HepG2 (cell line): ENCODE results near the gene PSMD9. TPM values are rescaled to one million over a fixed set of nuclear protein-coding genes. Genes with fewer than 3 reads are reported as not detected.

Experiments
- CBX5 ChIP-seq: sonication (generic); formaldehyde crosslinking; IDR thresholded peaks from 2 replicates; pipeline ENCODE4 v1.4.0; 2020; ENCODE audit warnings: missing genetic modification reagents, borderline replicate concordance
- CHCHD3 ChIP-seq: sonication (generic); formaldehyde crosslinking; IDR thresholded peaks from 2 replicates; pipeline ENCODE4 v1.8.0; 2022; ENCODE audit warnings: mild to moderate bottlenecking, missing genetic modification reagents, moderate library complexity
- ELF1 ChIP-seq: sonication (generic); formaldehyde crosslinking; IDR thresholded peaks from 2 replicates; pipeline ENCODE4 v1.4.0; 2020; ENCODE audit warnings: missing genetic modification reagents
- HES4 ChIP-seq: sonication (generic); formaldehyde crosslinking; IDR thresholded peaks from 2 replicates; pipeline ENCODE4 v1.9.0; 2021; ENCODE audit warnings: mild to moderate bottlenecking, missing genetic modification reagents, borderline replicate concordance
- HIC2 ChIP-seq: sonication (generic); formaldehyde crosslinking; IDR thresholded peaks from 2 replicates; pipeline ENCODE4 v1.9.0; 2022; ENCODE audit warnings: low read depth, missing genetic modification reagents
- HMGA1 ChIP-seq: sonication (generic); formaldehyde crosslinking; conservative IDR thresholded peaks from 2 replicates; pipeline ENCODE4 v1.4.0; 2020; ENCODE audit warnings: missing genetic modification reagents
- HNRNPK ChIP-seq: fragments of 200-400 bp; formaldehyde crosslinking; IDR thresholded peaks from 2 replicates; pipeline ENCODE4 v1.6.1; 2018; ENCODE audit warnings: low read length, low read depth, moderate library complexity, mild to moderate bottlenecking; ENCODE audit not compliant: poor library complexity, severe bottlenecking
- JDP2 ChIP-seq: sonication (generic); formaldehyde crosslinking; IDR thresholded peaks from 2 replicates; pipeline ENCODE4 v1.8.1; 2022; ENCODE audit warnings: missing genetic modification reagents, borderline replicate concordance
- PHF8 ChIP-seq: sonication (generic); formaldehyde crosslinking; IDR thresholded peaks from 2 replicates; pipeline ENCODE4 v1.5.0; 2020; ENCODE audit warnings: missing genetic modification reagents
- SOX6 ChIP-seq, 2 experiments: fragments of 450-650 bp in 1 of 2; sonication (generic) in 1 of 2; formaldehyde crosslinking in 1 of 2; IDR thresholded peaks; 2 replicates each; pipeline versions ENCODE4 v1.4.0 to v1.6.1; 2017 to 2020; ENCODE audit warnings: antibody characterized with exemption in 1 of 2, mild to moderate bottlenecking in 1 of 2, missing genetic modification reagents in 1 of 2
- SRF ChIP-seq: IDR thresholded peaks from 2 replicates; pipeline ENCODE4 v1.6.1; 2011; ENCODE audit warnings: mild to moderate bottlenecking, low read depth, low read length, moderate library complexity
- TBL1XR1 ChIP-seq: fragments of 150-350 bp; IDR thresholded peaks from 2 replicates; pipeline ENCODE4 v1.6.1; 2014; ENCODE audit warnings: borderline replicate concordance, low read length; ENCODE audit not compliant: partially characterized antibody
- TIGD3 ChIP-seq: sonication (generic); formaldehyde crosslinking; IDR thresholded peaks from 2 replicates; pipeline ENCODE4 v1.5.1; 2020; ENCODE audit warnings: mild to moderate bottlenecking, missing genetic modification reagents, borderline replicate concordance
- YEATS4 ChIP-seq: sonication (generic); formaldehyde crosslinking; IDR thresholded peaks from 2 replicates; pipeline ENCODE4 v1.4.0; 2020; ENCODE audit warnings: missing genetic modification reagents, borderline replicate concordance
- ZFP1 ChIP-seq: IDR thresholded peaks from 2 replicates; pipeline ENCODE4 v1.6.1; 2016
- ZNF331 ChIP-seq: sonication (generic); formaldehyde crosslinking; IDR thresholded peaks from 2 replicates; pipeline ENCODE4 v1.4.0; 2020; ENCODE audit warnings: missing genetic modification reagents
- ZNF562 ChIP-seq: sonication (generic); formaldehyde crosslinking; IDR thresholded peaks from 2 replicates; pipeline ENCODE4 v1.8.0; 2022; ENCODE audit warnings: missing genetic modification reagents, borderline replicate concordance
- ZNF780A ChIP-seq: sonication (generic); formaldehyde crosslinking; IDR thresholded peaks from 2 replicates; pipeline ENCODE4 v1.8.0; 2022; ENCODE audit warnings: mild to moderate bottlenecking, missing genetic modification reagents, moderate library complexity
- ZNF850 ChIP-seq: sonication (generic); formaldehyde crosslinking; conservative IDR thresholded peaks from 2 replicates; pipeline ENCODE4 v1.9.0; 2021; ENCODE audit warnings: mild to moderate bottlenecking, missing genetic modification reagents
- polyA plus RNA-seq, 8 experiments: library from polyadenylated mRNA; depleted of rRNA in 3 of 8; stranded (reverse) in 7 of 8; unstranded in 1 of 8; fragments of >200 nt; fragmentation: Illumina TruSeq in 4 of 8; extraction: Trizol in 4 of 8; gene quantifications; 2 replicates each; pipeline versions ENCODE4 v1.2.1 to v1.2.3, GENCODE V29; 2011 to 2016; ENCODE audit warnings: low read depth in 4 of 8, missing spikeins in 1 of 8, mixed read lengths in 1 of 8; ENCODE audit not compliant: insufficient read depth in 1 of 8
- total RNA-seq, 5 experiments: library from RNA; depleted of rRNA; stranded (reverse); fragments of >200 nt; fragmentation: Illumina TruSeq; extraction: Trizol; gene quantifications; 2 replicates each; pipeline ENCODE4 v1.2.3, GENCODE V29; 2016; ENCODE audit warnings: low read depth in 1 of 5
- TF ChIP-seq, protein P1 (sequence below): sonication (generic); formaldehyde crosslinking; IDR thresholded peaks from 2 replicates; pipeline ENCODE4 v1.5.1; 2020; ENCODE audit warnings: missing genetic modification reagents, mild to moderate bottlenecking, borderline replicate concordance
- TF ChIP-seq, protein P2 (sequence below): sonication (generic); formaldehyde crosslinking; IDR thresholded peaks from 2 replicates; pipeline ENCODE4 v1.5.1; 2020; ENCODE audit warnings: missing genetic modification reagents, mild to moderate bottlenecking, borderline replicate concordance

The PSMD9 gene
- total and polyA plus RNA-seq, 2 of the 13 experiments (the other 11 are each of a cell fraction or from before 2014, with no cell fraction given), result 41.4 to 61.1 TPM

DNA sequence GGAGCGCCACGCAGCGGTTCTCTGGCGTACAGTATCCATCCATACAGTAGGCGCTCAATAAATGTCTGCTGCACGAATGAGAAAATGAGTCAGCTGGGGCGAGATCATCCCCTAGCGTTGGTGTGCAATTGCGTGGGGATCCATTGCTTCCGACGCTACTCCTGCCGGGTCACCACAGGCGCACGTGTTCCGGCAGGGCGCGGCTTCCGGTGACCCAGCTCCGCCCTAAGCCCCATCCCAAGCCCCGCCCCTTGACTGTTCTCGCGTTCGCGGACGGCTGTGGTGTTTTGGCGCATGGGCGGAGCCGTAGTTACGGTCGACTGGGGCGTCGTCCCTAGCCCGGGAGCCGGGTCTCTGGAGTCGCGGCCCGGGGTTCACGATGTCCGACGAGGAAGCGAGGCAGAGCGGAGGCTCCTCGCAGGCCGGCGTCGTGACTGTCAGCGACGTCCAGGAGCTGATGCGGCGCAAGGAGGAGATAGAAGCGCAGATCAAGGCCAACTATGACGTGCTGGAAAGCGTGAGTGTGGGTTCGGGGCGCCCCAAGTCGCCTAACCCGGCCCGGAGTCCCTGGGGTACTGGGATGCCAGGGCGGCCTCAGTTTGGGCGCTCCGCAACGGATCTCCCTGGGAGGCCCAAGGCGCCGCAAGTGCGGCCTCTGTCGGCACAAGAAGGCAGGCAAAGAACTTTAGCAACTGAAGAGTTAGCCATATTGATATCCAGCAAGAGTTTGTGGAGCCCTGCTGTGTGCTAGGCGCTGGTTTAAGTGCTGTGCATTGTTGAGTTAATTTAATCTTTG, at the start of gene PSMD9 (continued):
- TF ChIP-seq ZNF850 (CRISPR knock-in tag) (no peak), YEATS4 (CRISPR knock-in tag) (peak; percentile 94; the same call in 1 of the 2 replicates), ZNF562 (CRISPR knock-in tag) (peak; percentile 56; the same call in 1 of the 2 replicates), ZFP1 (CRISPR knock-in tag) (peak; percentile 79; the same call in 1 of the 2 replicates), PHF8 (CRISPR knock-in tag) (peak; percentile 96), ZNF780A (peak; percentile 91; the same call in 1 of the 2 replicates), TBL1XR1 (peak; percentile 40), CBX5 (peak; percentile 66; the same call in 1 of the 2 replicates), HES4 (CRISPR knock-in tag) (peak; percentile 81), CHCHD3 (CRISPR knock-in tag) (peak; percentile 88; the same call in 1 of the 2 replicates), SRF (no peak), TIGD3 (CRISPR knock-in tag) (peak; percentile 62; the same call in 1 of the 2 replicates), SOX6 (IDR thresholded peaks at IDR 0.05) (no peak), SOX6 (CRISPR knock-in tag; IDR thresholded peaks at IDR 0.05) (peak; percentile 88), HNRNPK (peak; percentile 43), JDP2 (CRISPR knock-in tag) (peak; percentile 61; the same call in 1 of the 2 replicates), ELF1 (CRISPR knock-in tag) (peak; percentile 86), ZNF331 (CRISPR knock-in tag) (peak; percentile 82), HIC2 (CRISPR knock-in tag) (peak; percentile 63), HMGA1 (no peak)
- TF ChIP-seq, protein P1, sequence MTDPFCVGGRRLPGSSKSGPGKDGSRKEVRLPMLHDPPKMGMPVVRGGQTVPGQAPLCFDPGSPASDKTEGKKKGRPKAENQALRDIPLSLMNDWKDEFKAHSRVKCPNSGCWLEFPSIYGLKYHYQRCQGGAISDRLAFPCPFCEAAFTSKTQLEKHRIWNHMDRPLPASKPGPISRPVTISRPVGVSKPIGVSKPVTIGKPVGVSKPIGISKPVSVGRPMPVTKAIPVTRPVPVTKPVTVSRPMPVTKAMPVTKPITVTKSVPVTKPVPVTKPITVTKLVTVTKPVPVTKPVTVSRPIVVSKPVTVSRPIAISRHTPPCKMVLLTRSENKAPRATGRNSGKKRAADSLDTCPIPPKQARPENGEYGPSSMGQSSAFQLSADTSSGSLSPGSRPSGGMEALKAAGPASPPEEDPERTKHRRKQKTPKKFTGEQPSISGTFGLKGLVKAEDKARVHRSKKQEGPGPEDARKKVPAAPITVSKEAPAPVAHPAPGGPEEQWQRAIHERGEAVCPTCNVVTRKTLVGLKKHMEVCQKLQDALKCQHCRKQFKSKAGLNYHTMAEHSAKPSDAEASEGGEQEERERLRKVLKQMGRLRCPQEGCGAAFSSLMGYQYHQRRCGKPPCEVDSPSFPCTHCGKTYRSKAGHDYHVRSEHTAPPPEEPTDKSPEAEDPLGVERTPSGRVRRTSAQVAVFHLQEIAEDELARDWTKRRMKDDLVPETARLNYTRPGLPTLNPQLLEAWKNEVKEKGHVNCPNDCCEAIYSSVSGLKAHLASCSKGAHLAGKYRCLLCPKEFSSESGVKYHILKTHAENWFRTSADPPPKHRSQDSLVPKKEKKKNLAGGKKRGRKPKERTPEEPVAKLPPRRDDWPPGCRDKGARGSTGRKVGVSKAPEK (CRISPR knock-in tag), result 0 out of 2 replicates have a peak, but pooled peaks have one; percentile 29
- TF ChIP-seq, protein P2, sequence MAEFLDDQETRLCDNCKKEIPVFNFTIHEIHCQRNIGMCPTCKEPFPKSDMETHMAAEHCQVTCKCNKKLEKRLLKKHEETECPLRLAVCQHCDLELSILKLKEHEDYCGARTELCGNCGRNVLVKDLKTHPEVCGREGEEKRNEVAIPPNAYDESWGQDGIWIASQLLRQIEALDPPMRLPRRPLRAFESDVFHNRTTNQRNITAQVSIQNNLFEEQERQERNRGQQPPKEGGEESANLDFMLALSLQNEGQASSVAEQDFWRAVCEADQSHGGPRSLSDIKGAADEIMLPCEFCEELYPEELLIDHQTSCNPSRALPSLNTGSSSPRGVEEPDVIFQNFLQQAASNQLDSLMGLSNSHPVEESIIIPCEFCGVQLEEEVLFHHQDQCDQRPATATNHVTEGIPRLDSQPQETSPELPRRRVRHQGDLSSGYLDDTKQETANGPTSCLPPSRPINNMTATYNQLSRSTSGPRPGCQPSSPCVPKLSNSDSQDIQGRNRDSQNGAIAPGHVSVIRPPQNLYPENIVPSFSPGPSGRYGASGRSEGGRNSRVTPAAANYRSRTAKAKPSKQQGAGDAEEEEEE, result no peak
